Measurements from ENCODE around the gene SPTBN1. TPM values are rescaled to one million over a fixed set of nuclear protein-coding genes. Genes with fewer than 3 reads are reported as not detected.

SPTBN1 gene
- total RNA-seq, 4 donors from 2014 or later: 132 to 239 (median 195) TPM

DNA sequence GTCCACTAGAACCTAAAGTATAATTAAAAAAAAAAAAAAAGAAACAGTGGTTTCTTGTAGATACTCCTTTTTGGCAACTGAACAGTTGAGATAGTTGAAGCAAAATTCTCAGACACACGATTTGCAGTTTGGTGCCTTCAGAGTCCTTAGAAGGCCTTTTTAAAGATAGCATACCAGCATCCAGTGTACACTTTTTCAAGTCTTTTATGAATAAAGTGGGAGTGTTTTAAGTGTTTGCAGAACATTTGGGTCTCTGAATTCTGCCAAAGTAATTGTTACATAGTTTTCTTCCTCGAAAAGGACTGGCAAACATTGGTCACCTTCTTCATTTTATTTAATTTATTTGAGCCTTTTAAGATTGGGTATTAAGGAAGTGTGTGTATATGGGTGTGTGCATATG is 62.3 kb downstream of the SPTBN1 start:
- no peak for DNase-seq (ENCODE audit: low spot score in 2 of 2)
- intact Hi-C loops (cut with DNase I; ENCODE audit: low total_unique reads): no loop called here
- no peak overlapping the region for H3K4me3 ChIP-seq (ENCODE audit: low read depth, poor library complexity, severe bottlenecking)
- 49 to 56% methylated on average over 2 of the region's 2 CpGs for WGBS, 2 donors
- TF ChIP-seq, protein P1, sequence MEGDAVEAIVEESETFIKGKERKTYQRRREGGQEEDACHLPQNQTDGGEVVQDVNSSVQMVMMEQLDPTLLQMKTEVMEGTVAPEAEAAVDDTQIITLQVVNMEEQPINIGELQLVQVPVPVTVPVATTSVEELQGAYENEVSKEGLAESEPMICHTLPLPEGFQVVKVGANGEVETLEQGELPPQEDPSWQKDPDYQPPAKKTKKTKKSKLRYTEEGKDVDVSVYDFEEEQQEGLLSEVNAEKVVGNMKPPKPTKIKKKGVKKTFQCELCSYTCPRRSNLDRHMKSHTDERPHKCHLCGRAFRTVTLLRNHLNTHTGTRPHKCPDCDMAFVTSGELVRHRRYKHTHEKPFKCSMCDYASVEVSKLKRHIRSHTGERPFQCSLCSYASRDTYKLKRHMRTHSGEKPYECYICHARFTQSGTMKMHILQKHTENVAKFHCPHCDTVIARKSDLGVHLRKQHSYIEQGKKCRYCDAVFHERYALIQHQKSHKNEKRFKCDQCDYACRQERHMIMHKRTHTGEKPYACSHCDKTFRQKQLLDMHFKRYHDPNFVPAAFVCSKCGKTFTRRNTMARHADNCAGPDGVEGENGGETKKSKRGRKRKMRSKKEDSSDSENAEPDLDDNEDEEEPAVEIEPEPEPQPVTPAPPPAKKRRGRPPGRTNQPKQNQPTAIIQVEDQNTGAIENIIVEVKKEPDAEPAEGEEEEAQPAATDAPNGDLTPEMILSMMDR (IDR thresholded peaks at IDR 0.05): no peak
- no peak for TF ChIP-seq POLR2A (IDR thresholded peaks at IDR 0.05)

DNA sequence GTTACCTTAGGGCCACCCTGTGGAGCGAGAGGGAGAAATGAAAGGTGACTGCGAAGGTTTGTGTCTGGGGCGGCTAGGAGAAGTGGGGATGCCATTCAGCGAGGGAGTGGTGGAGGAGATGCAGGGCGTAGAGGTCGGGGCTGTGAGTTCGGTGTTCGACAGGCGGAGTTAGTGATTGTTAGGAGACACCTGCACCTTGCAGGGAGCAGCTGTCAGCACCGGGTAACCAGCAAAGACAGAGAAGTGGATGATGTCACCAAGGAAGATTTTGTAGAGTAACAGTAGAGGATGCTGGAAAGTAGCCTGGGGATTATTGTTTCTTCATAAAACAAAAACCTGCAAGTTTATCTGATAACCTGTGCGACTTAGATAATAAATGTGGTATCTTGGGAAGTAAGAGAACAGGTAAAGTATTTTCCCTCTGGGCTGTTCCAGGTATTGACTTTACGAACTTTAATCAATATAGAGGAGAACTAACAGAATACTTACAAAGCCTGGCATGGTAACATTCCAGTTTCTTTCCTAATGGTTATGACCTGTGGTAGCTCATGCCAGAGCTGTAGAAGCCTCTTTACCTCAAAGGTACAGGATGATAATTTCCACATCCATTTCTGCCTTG is 63.8 kb downstream of the SPTBN1 start:
- H3K4me3 ChIP-seq (ENCODE audit: low read depth, poor library complexity, severe bottlenecking): no peak overlapping the region
- DNase-seq (ENCODE audit: low spot score in 2 of 2): no peak
- no peak for TF ChIP-seq POLR2A (IDR thresholded peaks at IDR 0.05)
- TF ChIP-seq, protein P1 (IDR thresholded peaks at IDR 0.05): no peak
- intact Hi-C loops (cut with DNase I; ENCODE audit: low total_unique reads): loop anchor here (10.0 kb wide), 1 partner anchor 185 kb away; no protein-coding TSS in a partner anchor
- WGBS, 2 donors: 80 to 86% methylated on average over 12 of the region's 12 CpGs

DNA sequence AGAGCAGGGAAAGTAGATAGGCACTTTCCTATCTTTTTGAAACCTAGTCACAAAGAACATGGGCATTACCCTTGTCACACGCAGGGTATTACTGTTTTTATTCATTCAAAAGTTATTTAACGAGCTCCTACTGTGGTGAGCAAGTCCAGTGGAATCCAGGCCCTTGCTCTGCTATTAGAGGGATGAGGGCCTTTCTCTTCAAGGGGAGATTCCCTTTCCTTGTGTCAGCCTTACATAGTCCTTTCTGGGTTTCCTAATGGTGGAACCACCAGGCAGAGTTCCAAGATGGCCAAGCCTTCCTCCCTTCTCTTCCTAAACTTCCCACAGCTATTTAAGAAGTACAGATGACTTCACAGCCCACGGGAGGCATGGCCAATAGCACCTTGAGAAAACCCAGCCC is 64.6 kb downstream of the SPTBN1 start:
- intact Hi-C loops (cut with DNase I; ENCODE audit: low total_unique reads): loop anchor here (10.0 kb wide), 1 partner anchor 184 kb away; no protein-coding TSS in a partner anchor
- DNase-seq (ENCODE audit: low spot score in 2 of 2): no peak
- TF ChIP-seq, protein P1 (IDR thresholded peaks at IDR 0.05): no peak
- no peak for TF ChIP-seq POLR2A (IDR thresholded peaks at IDR 0.05)
- 76 to 78% methylated on average over 3 of the region's 3 CpGs for WGBS, 2 donors
- no peak overlapping the region for H3K4me3 ChIP-seq (ENCODE audit: low read depth, poor library complexity, severe bottlenecking)

DNA sequence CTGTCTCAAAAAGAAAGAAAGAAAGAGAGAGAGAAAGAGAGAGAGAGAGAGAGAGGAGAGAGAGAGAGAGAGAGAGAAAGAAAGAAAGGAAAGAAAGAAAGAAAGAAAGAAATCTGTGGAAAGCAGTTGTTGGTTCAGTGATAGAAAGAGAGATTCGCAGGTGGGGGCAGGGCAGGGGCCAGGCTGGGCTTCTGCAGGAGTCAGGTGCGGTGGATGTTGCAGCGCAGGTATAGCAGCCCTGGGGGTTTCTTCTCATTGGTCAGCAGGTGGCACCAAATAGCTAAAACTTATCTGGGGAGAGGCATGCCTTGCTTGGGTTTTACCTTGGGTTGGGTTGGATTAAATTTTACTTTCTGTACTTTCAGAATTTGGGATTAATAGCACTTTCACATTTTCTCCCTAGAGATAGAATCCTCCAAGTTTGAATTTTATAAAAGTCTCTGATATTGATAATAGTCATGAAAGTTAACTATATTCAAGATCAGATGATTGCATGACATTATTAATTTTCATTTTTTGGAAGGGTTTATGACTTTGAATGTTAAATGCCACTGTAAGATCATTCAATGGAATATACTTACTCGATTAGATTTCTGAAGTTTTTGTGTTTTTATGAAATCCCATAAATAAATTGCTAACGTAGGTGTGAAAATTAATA is 66.6 kb downstream of the SPTBN1 start:
- TF ChIP-seq, protein P1 (IDR thresholded peaks at IDR 0.05): no peak
- no peak for TF ChIP-seq POLR2A (IDR thresholded peaks at IDR 0.05)
- WGBS, 2 donors: 27 to 33% methylated on average over 5 of the region's 5 CpGs
- no peak for DNase-seq (ENCODE audit: low spot score in 2 of 2)
- intact Hi-C loops (cut with DNase I; ENCODE audit: low total_unique reads): loop anchor here (10.0 kb wide), 1 partner anchor 182 kb away; no protein-coding TSS in a partner anchor
- no peak overlapping the region for H3K4me3 ChIP-seq (ENCODE audit: low read depth, poor library complexity, severe bottlenecking)

DNA sequence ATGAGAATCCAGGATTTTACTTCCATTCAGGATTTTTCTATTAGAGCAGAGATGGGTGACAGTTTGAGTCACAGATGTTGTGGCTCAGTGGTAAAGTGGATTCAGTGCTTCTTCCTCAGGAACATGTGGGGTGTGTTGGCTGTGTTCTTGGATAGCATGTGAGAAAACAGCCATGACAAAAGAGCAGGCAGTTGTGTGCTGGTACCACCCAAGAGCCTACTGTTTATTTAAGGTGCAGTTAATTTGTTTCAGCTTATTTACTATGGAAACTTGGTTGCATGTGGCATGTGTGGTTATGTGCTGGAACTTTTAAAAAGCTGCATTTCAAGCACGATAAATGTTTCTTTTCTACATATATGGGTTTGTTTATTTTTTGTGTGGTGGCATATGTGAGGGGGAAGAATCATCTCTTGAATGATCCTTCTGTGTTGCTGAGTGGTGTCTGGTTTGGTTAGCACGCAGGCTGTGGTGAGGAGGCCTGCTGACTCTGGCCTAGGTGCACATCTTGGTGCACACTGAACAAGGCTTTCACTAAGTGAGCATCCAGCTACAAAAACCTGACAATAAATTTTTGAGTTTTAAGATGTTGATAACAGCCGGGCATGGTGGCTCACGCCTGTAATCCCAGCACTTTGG is 67.3 kb downstream of the SPTBN1 start:
- TF ChIP-seq, protein P1 (IDR thresholded peaks at IDR 0.05): no peak
- no peak for TF ChIP-seq POLR2A (IDR thresholded peaks at IDR 0.05)
- 74 to 76% methylated on average over 4 of the region's 4 CpGs for WGBS, 2 donors
- H3K4me3 ChIP-seq (ENCODE audit: low read depth, poor library complexity, severe bottlenecking): no peak overlapping the region
- no peak for DNase-seq (ENCODE audit: low spot score in 2 of 2)
- intact Hi-C loops (cut with DNase I; ENCODE audit: low total_unique reads): loop anchor here (10.0 kb wide), 1 partner anchor 181 kb away; no protein-coding TSS in a partner anchor
